H9 (cell line): ENCODE results near the gene EPC1. TPM values are rescaled to one million over a fixed set of nuclear protein-coding genes. Genes with fewer than 3 reads are reported as not detected.

ENCODE experiments used
- DNase-seq: peaks from one replicate; pipeline ENCODE4 v3.0.0-alpha.2; 2017
- H2AFZ ChIP-seq: one replicate; pipeline ENCODE4 v1.6.1; 2013; ENCODE audit warnings: mild to moderate bottlenecking, low read length, control low read depth, moderate library complexity
- H2AK5ac ChIP-seq: 2 replicates; pipeline ENCODE4 v1.6.1; 2013; ENCODE audit warnings: low read length, control low read depth, mixed read lengths; ENCODE audit not compliant: insufficient read length
- H2BK120ac ChIP-seq: one replicate; pipeline ENCODE4 v1.6.1; 2013; ENCODE audit warnings: low read depth, mild to moderate bottlenecking, low read length, control low read depth, inconsistent platforms; ENCODE audit not compliant: poor library complexity, severe bottlenecking
- H2BK12ac ChIP-seq: 2 replicates; pipeline ENCODE4 v1.6.1; 2013; ENCODE audit warnings: low read length, control low read depth, mixed read lengths, low read depth; ENCODE audit not compliant: insufficient read length
- H2BK15ac ChIP-seq: 2 replicates; pipeline ENCODE4 v1.6.1; 2013; ENCODE audit warnings: low read depth, low read length, control low read depth
- H2BK20ac ChIP-seq: one replicate; pipeline ENCODE4 v1.6.1; 2013; ENCODE audit warnings: low read depth, mild to moderate bottlenecking, low read length, control low read depth, inconsistent platforms; ENCODE audit not compliant: poor library complexity, severe bottlenecking
- H2BK5ac ChIP-seq: 2 replicates; pipeline ENCODE4 v1.6.1; 2013; ENCODE audit warnings: low read length, control low read depth, mixed read lengths; ENCODE audit not compliant: insufficient read length
- H3K14ac ChIP-seq: 2 replicates; pipeline ENCODE4 v1.6.1; 2013; ENCODE audit warnings: low read length, control low read depth; ENCODE audit not compliant: insufficient read depth
- H3K18ac ChIP-seq: 2 replicates; pipeline ENCODE4 v1.6.1; 2013; ENCODE audit warnings: low read depth, mild to moderate bottlenecking, mixed read lengths, low read length, control low read depth; ENCODE audit not compliant: insufficient read length
- H3K23ac ChIP-seq: 2 replicates; pipeline ENCODE4 v1.6.1; 2013; ENCODE audit warnings: low read length, control low read depth, mixed read lengths, low read depth; ENCODE audit not compliant: insufficient read length
- H3K23me2 ChIP-seq: 2 replicates; pipeline ENCODE4 v1.6.1; 2013; ENCODE audit warnings: low read depth, mild to moderate bottlenecking, mixed read lengths, low read length, control low read depth; ENCODE audit not compliant: insufficient read length, poor library complexity, severe bottlenecking
- H3K27ac ChIP-seq: 2 replicates; pipeline ENCODE4 v1.5.1; 2013; ENCODE audit warnings: low read length, control low read depth, mixed read lengths, low read depth; ENCODE audit not compliant: insufficient read length
- H3K27me3 ChIP-seq: 2 replicates; pipeline ENCODE4 v1.6.1; 2013; ENCODE audit warnings: low read length, control low read depth, inconsistent platforms; ENCODE audit not compliant: insufficient read depth
- H3K4ac ChIP-seq: 2 replicates; pipeline ENCODE4 v1.6.1; 2013; ENCODE audit warnings: low read depth, mild to moderate bottlenecking, control low read depth, inconsistent platforms, low read length, moderate library complexity
- H3K4me1 ChIP-seq: 2 replicates; pipeline ENCODE4 v1.6.1; 2013; ENCODE audit warnings: low read length, control low read depth, inconsistent platforms; ENCODE audit not compliant: insufficient read depth
- H3K4me2 ChIP-seq: 2 replicates; pipeline ENCODE4 v1.6.1; 2013; ENCODE audit warnings: low read length, control low read depth, mixed read lengths; ENCODE audit not compliant: insufficient read length, insufficient read depth
- H3K56ac ChIP-seq: 2 replicates; pipeline ENCODE4 v1.6.1; 2013; ENCODE audit warnings: low read depth, mild to moderate bottlenecking, mixed read lengths, low read length, control low read depth; ENCODE audit not compliant: insufficient read length
- H3K79me1 ChIP-seq: 2 replicates; pipeline ENCODE4 v1.6.1; 2013; ENCODE audit warnings: low read depth, mild to moderate bottlenecking, moderate library complexity, low read length, control low read depth, inconsistent platforms; ENCODE audit not compliant: insufficient read depth, poor library complexity, severe bottlenecking
- H3K79me2 ChIP-seq: 2 replicates; pipeline ENCODE4 v1.6.1; 2013; ENCODE audit warnings: low read length, control low read depth, inconsistent platforms; ENCODE audit not compliant: insufficient read depth
- H3K9ac ChIP-seq: 2 replicates; pipeline ENCODE4 v1.6.1; 2013; ENCODE audit warnings: low read length, control low read depth, mixed read lengths; ENCODE audit not compliant: insufficient read length; ENCODE audit errors: extremely low read depth
- H3K9me3 ChIP-seq: one replicate; pipeline ENCODE4 v1.6.1; 2013; ENCODE audit warnings: low read depth, low read length, inconsistent platforms; ENCODE audit not compliant: control insufficient read depth
- H3T11ph ChIP-seq: one replicate; pipeline ENCODE4 v1.6.1; 2013; ENCODE audit warnings: mild to moderate bottlenecking, low read length, control low read depth, inconsistent platforms
- H4K20me1 ChIP-seq: one replicate; pipeline ENCODE4 v1.6.1; 2013; ENCODE audit not compliant: control insufficient read depth, insufficient read length, insufficient read depth
- H4K5ac ChIP-seq: 2 replicates; pipeline ENCODE4 v1.6.1; 2013; ENCODE audit warnings: low read depth, mild to moderate bottlenecking, mixed read lengths, low read length, control low read depth; ENCODE audit not compliant: insufficient read length
- H4K8ac ChIP-seq: replicated peaks from 2 replicates; pipeline ENCODE4 v1.6.1; 2013; ENCODE audit warnings: low read length, control low read depth, mixed read lengths, low read depth; ENCODE audit not compliant: insufficient read length
- H4K91ac ChIP-seq: 2 replicates; pipeline ENCODE4 v1.6.1; 2013; ENCODE audit warnings: low read depth, mild to moderate bottlenecking, moderate library complexity, mixed read lengths, low read length, control low read depth; ENCODE audit not compliant: insufficient read length
- H3K27ac Mint-ChIP-seq, 3 experiments: 2 replicates in 2 of 3; 3 replicates in 1 of 3; pipeline ENCODE4 v1.8.0; 2020 to 2021; ENCODE audit warnings: mixed read lengths in 3 of 3, mild to moderate bottlenecking in 1 of 3, moderate library complexity in 1 of 3
- H3K27me3 Mint-ChIP-seq: 2 replicates; pipeline ENCODE4 v1.8.0; 2021; ENCODE audit warnings: low read depth, mild to moderate bottlenecking, moderate library complexity, mixed read lengths
- H3K36me3 Mint-ChIP-seq, 3 experiments: 2 replicates in 2 of 3; 3 replicates in 1 of 3; pipeline ENCODE4 v1.8.0; 2020 to 2021; ENCODE audit warnings: low read depth in 3 of 3, mixed read lengths in 3 of 3; ENCODE audit not compliant: insufficient read depth in 1 of 3
- H3K4me1 Mint-ChIP-seq, 2 experiments: 2 replicates each; pipeline ENCODE4 v1.8.0; 2020; ENCODE audit warnings: mixed read lengths in 2 of 2
- H3K4me3 Mint-ChIP-seq, 2 experiments: 2 replicates in 1 of 2; 3 replicates in 1 of 2; pipeline ENCODE4 v1.8.0; 2020 to 2021; ENCODE audit warnings: mild to moderate bottlenecking in 2 of 2, mixed read lengths in 2 of 2, moderate library complexity in 1 of 2
- H3K9me3 Mint-ChIP-seq, 2 experiments: 2 replicates in 1 of 2; 3 replicates in 1 of 2; pipeline ENCODE4 v1.8.0; 2020; ENCODE audit warnings: mild to moderate bottlenecking in 2 of 2, mixed read lengths in 2 of 2, moderate library complexity in 1 of 2
- WGBS: extraction: QIAGEN DNeasy Blood & Tissue Kit; methylation state at CpG from one replicate; pipeline ENCODE4 v1.1.7; 2013; ENCODE audit warnings: missing lambda C conversion rate, low lambda C conversion rate, mixed read lengths; ENCODE audit not compliant: insufficient read length; ENCODE audit errors: extremely low coverage; 5-methylcytosine and 5-hydroxymethylcytosine counted together
- total RNA-seq: library from RNA; stranded (reverse); gene quantifications from 2 replicates; pipeline ENCODE4 v1.2.1, GENCODE V29; 2021
- TF ChIP-seq, protein P1 (sequence below): fragments of 200-600 bp; sonication (generic); conservative IDR thresholded peaks from 3 replicates; pipeline ENCODE4 v1.8.0; 2021; ENCODE audit warnings: antibody characterized with exemption, mild to moderate bottlenecking

Gene EPC1
- total RNA-seq, 1 experiment from 2014 or later = 32.5 TPM

DNA sequence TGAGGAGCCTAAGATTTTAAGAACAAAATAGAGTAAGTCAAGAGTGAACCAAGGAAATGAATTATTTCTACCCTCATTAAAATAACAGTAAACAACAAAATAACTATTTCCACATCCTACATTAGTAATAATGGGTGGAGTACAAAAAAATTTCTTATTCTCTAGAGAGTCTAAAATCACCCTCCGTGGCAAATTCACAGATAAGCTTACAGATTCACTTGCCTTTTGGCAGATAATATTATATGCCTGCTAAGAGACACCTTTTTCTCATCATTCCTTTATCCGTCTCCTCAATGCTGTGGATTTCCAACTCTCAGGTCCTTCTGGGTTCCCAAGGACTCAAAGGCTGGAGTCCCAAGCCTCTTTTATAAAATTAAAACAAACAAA is 2.2 kb upstream of the EPC1 start:
- no CpG with 5 or more reads among the region's 2 CpGs for WGBS

More for the DNA sequence above, 2.2 kb upstream of the EPC1 start:
- no peak overlapping the region for H3K9ac ChIP-seq
- no peak for DNase-seq
- H3K27ac Mint-ChIP-seq = no peak overlapping the region
- H3K27ac ChIP-seq = no peak overlapping the region
- no peak overlapping the region for H2AK5ac ChIP-seq
- H3K9me3 ChIP-seq = no peaks in the 10 kb centered on the region
- H3K56ac ChIP-seq = no peak overlapping the region
- no peaks in the 10 kb centered on the region for H4K20me1 ChIP-seq
- H3K27me3 Mint-ChIP-seq = no peaks in the 10 kb centered on the region
- H3K36me3 Mint-ChIP-seq = peaks cover 2 to 10% (median 5%) of the 10 kb centered on the region in 3 experiments; a peak in 4 of 7 replicates
- no peak overlapping the region for H2BK5ac ChIP-seq
- H3K9me3 Mint-ChIP-seq = peaks cover 2% of the 10 kb centered on the region in 2 experiments; a peak in 3 of 5 replicates
- no peak overlapping the region for H3K4me3 Mint-ChIP-seq
- no peak overlapping the region for H3K4ac ChIP-seq
- H3K23me2 ChIP-seq = peaks cover 3% of the 10 kb centered on the region
- H3T11ph ChIP-seq = no peak overlapping the region
- no peak overlapping the region for H2BK20ac ChIP-seq
- no peak overlapping the region for H3K4me2 ChIP-seq
- H3K27me3 ChIP-seq = no peaks in the 10 kb centered on the region
- H3K4me1 Mint-ChIP-seq = peaks cover 31 to 45% of the 10 kb centered on the region in 2 experiments
- no peaks in the 10 kb centered on the region for H3K79me1 ChIP-seq
- H3K23ac ChIP-seq = no peak overlapping the region
- no peak overlapping the region for H4K91ac ChIP-seq
- H4K8ac ChIP-seq = no peak overlapping the region
- peaks cover 10% of the 10 kb centered on the region; the same call in 1 of the 2 replicates for H3K79me2 ChIP-seq
- H2BK120ac ChIP-seq = no peak overlapping the region
- no peak overlapping the region for H2BK15ac ChIP-seq
- no peak overlapping the region for H4K5ac ChIP-seq
- no peak overlapping the region for H3K14ac ChIP-seq
- TF ChIP-seq, protein P1, sequence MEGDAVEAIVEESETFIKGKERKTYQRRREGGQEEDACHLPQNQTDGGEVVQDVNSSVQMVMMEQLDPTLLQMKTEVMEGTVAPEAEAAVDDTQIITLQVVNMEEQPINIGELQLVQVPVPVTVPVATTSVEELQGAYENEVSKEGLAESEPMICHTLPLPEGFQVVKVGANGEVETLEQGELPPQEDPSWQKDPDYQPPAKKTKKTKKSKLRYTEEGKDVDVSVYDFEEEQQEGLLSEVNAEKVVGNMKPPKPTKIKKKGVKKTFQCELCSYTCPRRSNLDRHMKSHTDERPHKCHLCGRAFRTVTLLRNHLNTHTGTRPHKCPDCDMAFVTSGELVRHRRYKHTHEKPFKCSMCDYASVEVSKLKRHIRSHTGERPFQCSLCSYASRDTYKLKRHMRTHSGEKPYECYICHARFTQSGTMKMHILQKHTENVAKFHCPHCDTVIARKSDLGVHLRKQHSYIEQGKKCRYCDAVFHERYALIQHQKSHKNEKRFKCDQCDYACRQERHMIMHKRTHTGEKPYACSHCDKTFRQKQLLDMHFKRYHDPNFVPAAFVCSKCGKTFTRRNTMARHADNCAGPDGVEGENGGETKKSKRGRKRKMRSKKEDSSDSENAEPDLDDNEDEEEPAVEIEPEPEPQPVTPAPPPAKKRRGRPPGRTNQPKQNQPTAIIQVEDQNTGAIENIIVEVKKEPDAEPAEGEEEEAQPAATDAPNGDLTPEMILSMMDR = no peak
- no peaks in the 10 kb centered on the region for H3K4me1 ChIP-seq
- no peak overlapping the region for H2BK12ac ChIP-seq
- H3K18ac ChIP-seq = no peak overlapping the region
- no peak overlapping the region for H2AFZ ChIP-seq
